NB4 (cell line): Measurements from ENCODE around the gene COL23A1.

Experiments used
- DNase-seq: peaks from one replicate; pipeline ENCODE4 v3.0.0; 2010; ENCODE audit warnings: low read depth
- H3K4me3 ChIP-seq: one replicate; pipeline ENCODE4 v1.5.1; 2011; ENCODE audit warnings: mild to moderate bottlenecking, low read depth, low read length, moderate library complexity
- MYC ChIP-seq: IDR thresholded peaks from 2 replicates; pipeline ENCODE4 v1.6.1; 2011; ENCODE audit warnings: low read depth, low read length
- POLR2A ChIP-seq: IDR thresholded peaks from 2 replicates; pipeline ENCODE4 v1.6.1; 2011; ENCODE audit warnings: mild to moderate bottlenecking; ENCODE audit not compliant: insufficient read length; ENCODE audit errors: extremely low read depth
- TF ChIP-seq, protein P1 (sequence below): IDR thresholded peaks from one replicate; pipeline ENCODE4 v1.5.1; 2012; ENCODE audit warnings: low read depth, low read length
- TF ChIP-seq, protein P2 (sequence below): IDR thresholded peaks from 2 replicates; pipeline ENCODE4 v1.6.1; 2011; ENCODE audit warnings: low read depth, low read length

Gene COL23A1

DNA sequence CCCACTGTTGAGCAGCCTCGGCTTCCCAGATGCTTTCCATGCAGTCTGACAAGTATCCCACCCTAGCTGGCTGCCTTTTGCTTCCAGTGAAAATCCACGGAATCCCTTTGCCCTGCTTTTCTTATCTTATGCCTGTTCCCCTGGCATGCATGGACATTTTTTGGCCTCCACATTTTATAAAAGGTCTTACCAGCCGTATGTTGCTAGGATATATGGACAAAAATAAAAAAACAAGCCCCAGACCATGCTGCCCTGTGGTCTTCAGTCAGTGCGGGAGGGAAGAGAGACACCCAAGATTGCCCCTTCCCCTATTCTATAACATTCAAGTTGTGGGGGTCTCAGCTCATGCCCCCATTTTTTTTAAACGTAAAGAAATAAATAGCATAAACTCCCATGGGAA, 129.6 kb downstream of the COL23A1 start:
- no peak for TF ChIP-seq POLR2A
- TF ChIP-seq, protein P1, sequence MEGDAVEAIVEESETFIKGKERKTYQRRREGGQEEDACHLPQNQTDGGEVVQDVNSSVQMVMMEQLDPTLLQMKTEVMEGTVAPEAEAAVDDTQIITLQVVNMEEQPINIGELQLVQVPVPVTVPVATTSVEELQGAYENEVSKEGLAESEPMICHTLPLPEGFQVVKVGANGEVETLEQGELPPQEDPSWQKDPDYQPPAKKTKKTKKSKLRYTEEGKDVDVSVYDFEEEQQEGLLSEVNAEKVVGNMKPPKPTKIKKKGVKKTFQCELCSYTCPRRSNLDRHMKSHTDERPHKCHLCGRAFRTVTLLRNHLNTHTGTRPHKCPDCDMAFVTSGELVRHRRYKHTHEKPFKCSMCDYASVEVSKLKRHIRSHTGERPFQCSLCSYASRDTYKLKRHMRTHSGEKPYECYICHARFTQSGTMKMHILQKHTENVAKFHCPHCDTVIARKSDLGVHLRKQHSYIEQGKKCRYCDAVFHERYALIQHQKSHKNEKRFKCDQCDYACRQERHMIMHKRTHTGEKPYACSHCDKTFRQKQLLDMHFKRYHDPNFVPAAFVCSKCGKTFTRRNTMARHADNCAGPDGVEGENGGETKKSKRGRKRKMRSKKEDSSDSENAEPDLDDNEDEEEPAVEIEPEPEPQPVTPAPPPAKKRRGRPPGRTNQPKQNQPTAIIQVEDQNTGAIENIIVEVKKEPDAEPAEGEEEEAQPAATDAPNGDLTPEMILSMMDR, result no peak
- TF ChIP-seq, protein P2, sequence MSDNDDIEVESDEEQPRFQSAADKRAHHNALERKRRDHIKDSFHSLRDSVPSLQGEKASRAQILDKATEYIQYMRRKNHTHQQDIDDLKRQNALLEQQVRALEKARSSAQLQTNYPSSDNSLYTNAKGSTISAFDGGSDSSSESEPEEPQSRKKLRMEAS, result no peak
- no peak for DNase-seq
- no peak overlapping the region for H3K4me3 ChIP-seq

DNA sequence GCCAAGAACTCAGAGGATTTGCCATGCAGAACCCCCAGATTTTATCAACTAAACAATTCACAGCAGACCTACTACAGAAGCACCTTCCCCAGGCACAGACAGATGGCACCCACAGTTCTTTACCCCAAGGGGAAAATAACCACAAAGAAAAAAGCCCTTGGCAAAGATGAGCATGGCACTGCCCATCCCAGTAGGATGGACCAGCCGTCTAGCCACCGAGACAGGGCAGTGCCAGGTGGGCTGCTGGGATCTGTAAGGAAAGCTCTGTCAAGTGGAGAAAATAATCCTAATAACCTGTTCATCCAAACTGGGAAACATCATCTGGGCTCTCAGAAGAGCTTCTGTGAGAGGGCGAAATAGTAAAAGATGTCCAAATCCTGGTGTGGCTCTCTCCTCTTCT, 130.0 kb downstream of the COL23A1 start:
- TF ChIP-seq, protein P2, result no peak
- TF ChIP-seq POLR2A (no peak), MYC (no peak)
- TF ChIP-seq, protein P1, result no peak
- no peak for DNase-seq
- no peak overlapping the region for H3K4me3 ChIP-seq

DNA sequence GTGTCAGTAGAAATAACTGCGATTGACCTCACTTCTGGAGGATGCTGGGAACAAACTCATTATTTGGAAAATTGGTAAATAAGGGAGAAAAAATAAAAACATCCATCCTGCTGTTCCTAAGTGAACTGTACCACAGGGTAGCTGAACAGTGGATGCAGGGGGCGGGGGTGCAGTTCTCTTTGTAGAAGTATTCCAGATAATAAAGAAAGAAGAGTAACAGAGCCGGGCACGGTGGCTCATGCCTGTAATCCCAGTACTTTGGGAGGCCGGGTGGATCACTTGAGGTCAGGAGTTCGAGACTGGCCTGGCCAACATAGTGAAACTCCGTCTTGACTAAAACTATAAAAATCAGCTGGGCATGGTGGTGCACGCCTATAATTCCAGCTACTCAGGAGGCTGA, 132.1 kb downstream of the COL23A1 start:
- no peak for DNase-seq
- TF ChIP-seq POLR2A (no peak), MYC (no peak)
- TF ChIP-seq, protein P1, result no peak
- TF ChIP-seq, protein P2, result no peak
- no peak overlapping the region for H3K4me3 ChIP-seq

DNA sequence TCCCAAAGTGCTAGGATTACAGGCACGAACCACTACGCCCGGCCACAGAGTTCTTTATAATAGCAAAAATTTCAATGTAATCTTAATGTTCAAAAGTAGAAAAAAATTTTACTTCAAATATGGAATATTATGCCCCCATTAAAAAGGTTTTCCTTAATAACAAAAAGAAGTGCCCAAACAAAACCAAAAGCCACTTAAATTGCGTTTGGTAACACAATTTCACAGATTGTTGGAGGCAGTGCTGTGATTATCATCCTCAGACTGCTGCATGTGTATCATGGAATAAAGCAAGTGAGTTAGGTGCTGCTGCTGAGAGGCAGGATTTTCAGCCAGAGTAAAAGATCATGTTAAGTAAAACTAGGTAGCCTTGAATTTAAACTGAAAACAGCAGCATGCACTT, 132.7 kb downstream of the COL23A1 start:
- TF ChIP-seq, protein P1, result no peak
- TF ChIP-seq, protein P2, result no peak
- no peak for TF ChIP-seq MYC
- TF ChIP-seq POLR2A, result no peak
- DNase-seq, result no peak
- H3K4me3 ChIP-seq, result no peak overlapping the region

DNA sequence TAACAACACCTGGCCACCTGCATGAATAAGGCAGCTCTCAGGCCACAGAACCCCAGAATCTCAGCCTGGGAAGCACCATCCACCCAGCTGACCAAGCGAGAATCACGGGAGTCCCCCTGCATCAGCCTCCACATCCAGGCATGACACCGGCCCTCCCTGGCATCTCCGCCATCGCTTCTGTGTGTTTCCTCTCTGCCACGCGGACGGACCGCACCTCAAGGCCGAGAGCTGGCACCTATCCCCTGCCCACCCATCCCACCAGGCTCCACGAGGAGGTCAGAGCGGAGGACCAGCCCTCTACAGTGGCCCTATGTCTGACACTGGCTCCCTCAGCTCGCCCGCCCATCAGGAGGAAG, 134.7 kb downstream of the COL23A1 start:
- TF ChIP-seq POLR2A, result no peak
- TF ChIP-seq, protein P1, result no peak
- no peak for TF ChIP-seq MYC
- TF ChIP-seq, protein P2, result no peak
- DNase-seq, result no peak
- no peak overlapping the region for H3K4me3 ChIP-seq
